DMS153 treated with DMSO at 0.1 percent for 48 hours (cell line): ENCODE measurements around the gene BTG2.

Experiments used
- DNase-seq: peaks from one replicate; lab custom pipeline; 2025; ENCODE audit not compliant: unreplicated experiment; lab: John Stamatoyannopoulos, UW

The BTG2 gene

DNA sequence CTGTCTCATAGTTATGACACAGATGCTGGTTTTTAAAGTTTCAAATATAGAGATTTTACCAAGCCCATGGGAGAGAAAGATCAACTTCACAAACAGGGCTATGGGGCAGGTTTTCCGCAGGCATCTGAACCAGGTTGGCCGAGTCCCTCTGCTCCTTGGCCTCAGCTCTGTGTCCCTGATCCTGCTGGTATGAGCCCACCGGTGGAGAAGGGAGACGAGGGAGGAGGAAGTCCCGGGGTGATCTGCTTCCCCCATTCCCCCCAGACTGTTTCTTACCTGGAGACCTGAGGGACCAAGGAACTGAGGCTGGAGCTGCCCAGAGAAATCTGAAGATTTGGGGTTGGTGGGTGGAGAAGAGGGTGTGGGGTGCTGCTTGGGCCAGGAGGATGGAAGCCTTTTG lies 28.9 kb upstream of the BTG2 start:
- no peak for DNase-seq

DNA sequence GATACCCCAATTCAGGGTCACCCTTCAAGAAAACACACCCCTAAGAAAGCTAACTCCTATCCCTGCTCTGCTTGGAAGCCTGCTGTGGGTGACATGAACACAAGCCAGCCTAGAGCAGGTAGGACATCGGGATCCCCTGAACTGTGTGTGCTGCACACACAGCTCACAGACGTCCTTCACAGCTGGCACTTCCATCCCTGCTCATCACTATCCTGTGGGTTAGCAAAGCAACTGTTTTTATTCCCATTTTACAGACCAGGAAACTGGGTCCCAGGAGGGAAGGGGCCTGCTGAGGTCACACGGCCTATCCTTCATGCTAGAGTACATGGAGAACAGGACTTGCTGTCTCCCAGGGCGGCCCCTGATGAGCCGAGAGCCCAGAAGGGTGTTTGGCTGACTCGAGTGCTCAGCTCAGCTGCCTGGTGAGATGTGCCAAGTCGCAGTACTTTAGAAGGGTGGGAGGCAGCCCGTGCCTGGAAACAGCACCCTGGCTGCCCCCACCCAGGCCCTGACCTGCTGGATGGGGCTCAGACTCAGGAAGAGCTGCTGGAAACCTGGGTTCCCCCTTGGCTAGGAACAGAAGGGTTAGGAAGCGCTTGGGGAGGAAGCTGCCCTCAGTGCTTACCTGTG lies 28.3 kb upstream of the BTG2 start:
- DNase-seq, result no peak

DNA sequence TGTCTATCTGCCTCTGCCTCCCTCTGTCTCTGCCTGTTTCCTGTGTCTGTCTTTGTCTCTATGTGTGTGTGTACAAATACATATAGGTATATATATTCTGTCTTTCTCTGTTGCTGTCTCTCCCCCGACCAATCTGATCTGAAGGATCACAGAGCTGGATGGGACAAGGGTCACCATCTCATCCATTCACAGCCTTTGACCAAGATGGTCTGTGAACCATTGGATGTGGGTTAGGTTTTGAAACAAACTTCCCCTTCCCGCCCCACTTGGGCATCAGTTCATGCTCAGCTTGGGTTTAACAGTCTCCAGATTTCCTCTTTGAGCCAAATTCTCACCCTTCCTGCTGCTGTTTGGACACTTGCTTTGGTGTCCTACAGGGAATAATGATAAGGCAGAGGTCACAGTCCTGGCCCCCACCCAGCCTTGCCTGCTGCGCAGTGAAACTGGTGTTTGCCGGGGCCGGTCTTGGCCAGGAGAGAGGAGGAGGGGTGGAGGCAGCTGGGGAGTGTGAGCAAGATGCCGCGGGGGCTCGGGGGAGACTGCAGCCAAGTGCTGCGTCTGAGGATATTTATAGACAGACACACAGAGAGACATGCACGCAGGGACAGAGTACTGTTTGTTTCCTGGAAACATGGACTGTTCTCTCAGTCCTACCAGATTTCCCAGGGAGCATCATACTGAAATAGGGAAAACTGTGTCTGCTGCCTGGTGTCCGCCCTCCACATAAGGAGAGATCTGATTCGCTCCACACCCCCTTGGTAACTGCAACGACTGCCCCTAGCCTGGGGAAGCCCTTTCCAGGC lies 27.0 kb upstream of the BTG2 start:
- DNase-seq, result peak; percentile 76

DNA sequence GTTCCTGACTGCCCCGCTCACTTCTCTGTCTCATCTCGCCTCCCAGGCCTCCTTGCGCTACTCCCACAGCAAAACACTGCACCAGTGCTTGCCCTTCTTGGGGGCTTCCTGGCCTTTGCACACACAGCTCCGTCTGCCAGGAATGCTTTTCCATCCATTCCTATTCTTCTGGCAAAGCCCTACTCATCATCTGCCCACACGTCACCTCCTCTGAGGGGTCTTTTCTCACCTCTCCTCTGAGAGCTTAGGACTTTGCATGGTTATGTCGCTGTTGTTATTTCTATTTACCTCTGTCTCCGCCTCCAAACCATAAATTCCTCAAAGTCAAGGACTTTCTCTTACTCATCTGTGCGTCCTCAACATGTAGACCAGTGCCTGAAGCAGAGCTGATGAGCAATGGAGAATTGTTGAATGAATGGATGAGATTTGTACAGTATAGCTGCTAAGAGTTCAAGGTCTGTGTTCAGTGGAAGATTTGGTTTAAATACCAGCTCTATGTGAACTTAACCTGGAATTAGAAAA lies 26.4 kb upstream of the BTG2 start:
- no peak for DNase-seq

DNA sequence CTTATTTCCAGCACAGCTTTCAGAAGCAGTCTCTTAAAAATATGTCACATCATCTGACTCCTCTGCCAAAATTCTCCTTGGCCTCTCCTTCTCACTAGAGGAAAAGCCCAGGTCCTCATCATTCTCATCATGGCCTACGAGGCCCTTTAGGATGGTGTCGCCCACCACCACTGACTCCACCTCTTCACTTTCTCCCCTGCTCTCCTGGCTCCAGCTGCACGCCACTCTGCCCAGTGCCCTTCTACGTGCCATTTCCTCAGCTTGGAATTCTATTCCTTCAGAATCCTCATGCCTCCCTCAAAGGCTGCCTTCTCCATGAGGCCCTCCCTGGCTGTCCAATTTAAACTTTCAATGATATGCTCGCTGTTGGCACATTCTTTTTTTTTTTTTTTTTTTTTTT lies 25.3 kb upstream of the BTG2 start:
- no peak for DNase-seq

DNA sequence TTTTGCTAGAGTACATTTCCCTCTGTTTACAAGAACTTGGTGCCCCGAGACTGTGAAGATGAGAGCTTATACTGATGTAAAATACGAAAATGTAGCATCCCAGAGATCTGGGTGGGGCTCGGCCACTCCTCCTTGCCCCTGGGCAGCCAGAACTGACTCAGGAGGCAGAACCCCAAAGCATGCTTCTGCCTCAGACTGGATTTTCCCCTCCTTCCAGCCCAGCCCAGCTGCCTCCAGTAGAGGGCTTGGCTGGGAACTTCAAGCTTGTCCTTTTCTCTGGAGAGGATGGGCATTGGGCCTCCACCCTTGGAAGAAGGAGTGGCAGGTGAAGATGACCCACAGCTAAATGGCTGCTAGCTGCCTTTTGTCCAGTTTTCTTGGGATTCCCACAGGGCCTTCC lies 24.3 kb upstream of the BTG2 start:
- DNase-seq, result no peak

DNA sequence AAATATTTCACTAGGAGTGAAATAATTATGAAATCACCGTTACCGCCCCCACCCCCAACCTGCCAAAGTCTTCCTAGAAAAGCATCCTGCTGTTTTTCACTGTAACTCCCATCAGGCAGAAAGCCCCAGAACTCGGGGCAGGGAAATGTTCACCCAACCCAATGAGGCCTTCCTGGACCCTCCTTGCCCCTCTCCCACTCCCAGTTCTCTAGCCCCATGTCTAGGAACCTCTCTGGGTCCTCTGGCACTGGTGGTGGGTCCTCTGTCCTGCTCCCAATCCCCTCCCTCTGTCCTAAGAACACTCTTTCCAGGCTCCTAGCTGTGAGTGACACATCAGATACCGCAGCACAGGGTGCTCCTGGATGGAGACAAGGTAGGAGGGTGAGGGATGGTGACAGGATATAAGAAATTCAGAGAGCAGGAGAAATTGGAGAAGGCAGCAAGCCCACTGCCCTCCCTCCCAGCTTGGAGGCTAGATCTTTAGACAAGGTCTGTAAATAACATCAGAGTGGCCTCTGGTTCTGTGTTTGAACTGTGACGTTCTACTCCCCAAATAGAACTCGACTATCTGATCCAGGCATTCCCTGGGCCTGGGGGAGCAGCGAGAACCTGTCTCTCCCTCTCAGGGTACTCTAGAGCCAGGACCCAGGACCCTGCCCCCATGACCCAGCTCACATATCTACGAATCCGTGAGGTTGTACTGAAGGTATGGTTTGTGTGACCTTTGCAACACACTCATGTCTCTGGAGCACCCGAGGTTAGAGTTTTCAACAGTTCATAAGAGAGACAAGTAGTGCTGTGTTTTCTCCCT lies 23.3 kb upstream of the BTG2 start:
- no peak for DNase-seq

DNA sequence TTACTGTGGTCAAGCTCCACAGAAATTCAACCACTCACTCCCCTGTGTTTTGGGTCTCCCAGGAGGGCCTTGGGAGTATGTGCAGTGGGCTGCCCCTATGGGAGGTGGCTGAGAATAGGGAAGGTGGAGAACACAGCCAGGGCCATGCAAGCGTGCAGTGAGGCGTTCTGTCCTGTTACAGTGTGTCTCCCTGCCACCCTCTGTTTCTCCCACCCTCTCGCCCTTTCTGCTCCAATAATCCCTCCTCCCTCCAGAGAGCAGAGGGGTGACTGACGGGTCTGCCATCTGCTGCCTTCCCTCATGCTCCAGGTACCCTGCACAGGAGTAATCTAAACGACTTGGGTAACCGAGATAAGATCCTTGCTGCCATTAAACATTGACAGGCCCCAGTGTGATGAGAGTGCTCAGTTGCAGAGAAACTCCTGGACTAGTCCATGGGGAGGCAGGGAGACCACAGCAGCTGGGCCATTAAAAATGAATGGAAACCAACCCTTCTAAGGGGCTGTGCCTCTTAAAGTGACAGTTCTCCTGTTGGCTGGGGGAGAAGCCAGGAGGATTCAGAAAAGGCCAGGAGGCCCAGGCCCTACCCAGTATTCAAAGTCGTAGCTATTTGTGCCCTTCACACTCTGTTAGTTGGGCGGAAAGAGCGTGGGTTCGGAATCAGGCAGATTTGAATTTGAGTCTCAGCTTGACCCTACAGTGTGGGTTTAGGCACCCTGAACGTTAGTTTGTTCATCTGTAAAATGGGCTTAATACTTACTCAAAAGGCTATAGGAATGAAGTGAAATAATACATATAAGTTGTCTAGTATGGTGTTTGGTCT lies 22.4 kb upstream of the BTG2 start:
- DNase-seq, result no peak

DNA sequence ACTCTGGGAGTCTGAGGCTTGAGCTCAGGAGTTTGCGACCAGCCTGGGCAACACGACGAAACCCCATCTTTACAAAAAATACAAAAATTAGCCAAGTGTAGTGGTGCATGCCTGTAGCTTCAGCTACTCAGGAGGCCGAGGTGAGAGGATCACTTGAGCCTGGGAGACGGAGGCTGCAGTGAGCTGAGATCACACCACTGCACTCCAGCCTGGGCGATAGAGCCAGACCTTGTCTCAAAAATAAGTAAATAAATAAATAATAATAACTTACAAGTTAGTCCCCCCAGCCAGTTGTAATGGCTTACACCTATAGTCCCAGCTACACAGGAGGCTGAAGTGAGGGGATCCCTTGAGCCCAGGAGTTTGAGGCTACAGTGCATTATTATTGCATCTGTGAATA lies 21.7 kb upstream of the BTG2 start:
- no peak for DNase-seq

DNA sequence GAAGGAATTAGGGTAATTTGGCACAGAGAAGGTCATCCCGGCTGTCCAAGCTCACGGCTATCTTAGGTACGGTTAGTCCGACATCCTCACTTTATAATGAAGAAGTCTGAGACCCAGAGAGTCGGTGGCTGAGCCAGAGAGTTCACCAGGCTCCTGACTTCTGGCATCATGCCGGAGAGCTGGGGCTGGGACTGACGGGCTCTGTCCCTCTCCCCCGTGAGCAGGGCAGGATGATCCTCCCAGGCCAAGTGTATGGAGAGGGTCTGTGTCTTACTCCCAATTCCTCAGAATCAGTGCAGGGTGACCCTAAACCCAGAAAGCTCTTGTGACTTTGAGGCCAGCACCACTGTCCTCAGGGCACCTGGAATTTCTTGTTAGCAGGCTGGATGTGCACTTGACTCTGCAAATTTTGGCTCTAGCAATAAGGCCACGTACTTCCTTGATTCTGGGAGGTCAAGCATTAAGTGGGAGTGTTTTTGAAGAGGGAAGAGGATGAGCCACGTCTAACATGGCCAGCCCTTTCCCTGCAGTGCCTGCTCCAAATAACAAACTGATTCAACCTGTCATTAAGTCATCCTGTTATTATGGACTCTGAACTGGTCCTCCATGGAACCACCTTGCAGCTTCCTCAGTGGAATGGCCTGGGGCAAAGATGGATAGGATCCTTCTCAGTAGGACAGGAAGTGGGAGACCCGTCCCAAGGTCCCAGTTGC lies 20.8 kb upstream of the BTG2 start:
- no peak for DNase-seq

DNA sequence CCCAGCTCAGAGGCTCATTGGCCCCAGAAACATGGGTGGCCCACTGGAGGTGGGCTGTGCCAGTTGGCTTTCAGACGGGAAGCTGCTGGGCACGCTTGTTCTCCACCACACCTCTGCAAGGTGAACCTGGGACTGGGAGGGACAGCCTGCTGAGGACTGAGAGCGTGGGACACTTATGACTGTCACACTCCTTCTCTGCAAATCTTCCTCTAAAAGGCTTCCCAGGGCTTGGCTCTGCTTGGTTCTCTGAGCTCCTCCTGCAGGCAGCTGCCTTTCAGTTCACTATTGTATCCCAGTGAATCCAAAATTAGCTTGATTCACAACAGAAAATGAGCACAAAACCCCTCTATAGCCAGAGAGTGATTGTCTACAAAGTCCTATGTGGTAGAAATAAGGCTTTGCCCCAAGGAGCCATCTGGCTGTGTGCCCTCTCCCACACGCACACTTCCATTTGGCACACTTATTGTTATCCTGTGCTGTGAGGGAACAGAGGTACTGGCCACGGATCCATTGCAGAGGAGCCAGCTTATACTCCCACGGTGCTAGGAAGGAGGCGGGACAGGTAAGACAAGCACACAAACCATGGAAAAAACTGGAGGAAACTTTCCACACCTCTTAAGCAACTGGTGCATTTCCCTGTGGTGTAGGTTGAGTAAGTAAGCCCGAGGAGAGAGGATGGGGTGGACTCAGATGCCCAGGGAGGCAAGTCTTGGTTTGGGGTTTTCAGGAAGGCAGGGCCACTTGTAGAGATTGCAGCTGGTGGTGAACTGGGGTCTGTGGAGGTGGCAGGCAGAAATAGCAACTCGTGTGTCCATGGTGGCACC lies 18.9 kb upstream of the BTG2 start:
- no peak for DNase-seq

DNA sequence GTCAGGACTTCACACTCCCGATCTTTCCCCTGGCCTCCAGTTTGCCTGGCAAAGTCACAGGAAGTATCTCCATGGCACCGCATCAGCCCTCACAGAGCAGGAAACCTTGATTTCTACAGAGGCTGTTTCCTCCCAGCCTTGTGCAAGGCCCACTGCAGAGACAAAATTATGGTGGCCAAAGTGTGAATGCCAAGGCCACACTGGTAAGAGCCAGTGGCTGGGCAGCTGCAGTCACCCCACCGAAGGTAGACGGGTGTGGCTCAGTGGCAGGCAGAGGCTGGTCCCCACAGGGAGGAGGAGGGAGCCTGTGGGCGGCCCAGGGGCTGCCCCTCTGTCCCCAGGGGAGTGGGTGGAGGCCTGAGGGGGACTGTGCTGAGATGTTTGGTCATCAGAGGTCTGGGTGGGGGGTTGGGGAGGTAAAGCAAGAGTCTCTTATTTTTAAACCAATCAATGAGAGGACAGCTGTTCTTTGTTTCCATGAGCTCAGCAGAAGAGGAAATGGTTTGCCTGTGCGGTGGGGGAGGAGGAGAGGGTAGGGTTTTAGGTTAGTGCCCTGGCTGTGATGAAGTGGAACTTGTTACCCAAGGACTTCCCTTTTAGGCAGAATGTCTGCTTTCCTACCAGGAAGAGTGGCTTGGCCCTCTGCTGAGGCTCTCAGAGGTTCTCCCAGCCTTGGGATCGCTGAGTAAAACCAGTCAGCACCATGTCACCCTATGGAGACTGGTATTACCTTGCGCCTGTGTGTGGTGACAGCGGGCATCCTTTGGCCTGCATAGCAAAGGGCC lies 18.0 kb upstream of the BTG2 start:
- peak; percentile 92 for DNase-seq

DNA sequence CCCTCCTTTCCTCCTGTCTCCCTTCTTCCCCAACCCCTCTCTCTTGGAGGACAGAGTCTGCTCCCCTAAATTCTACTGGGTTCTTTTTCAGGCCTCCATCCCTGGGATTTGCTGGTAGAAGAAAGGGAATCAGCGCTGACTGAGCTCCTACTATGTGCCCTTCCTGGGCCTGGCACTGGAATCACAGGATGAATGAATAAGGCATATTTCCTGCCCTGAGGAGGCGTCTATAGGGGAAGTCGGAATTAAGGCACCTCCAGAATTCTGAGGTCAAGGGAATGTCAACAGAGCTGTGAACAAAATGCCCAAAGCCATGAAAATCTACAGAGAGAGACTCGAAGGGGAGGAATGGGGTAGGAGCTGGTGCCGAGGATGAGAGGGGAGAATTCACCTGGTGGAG lies 17.4 kb upstream of the BTG2 start:
- DNase-seq, result no peak

DNA sequence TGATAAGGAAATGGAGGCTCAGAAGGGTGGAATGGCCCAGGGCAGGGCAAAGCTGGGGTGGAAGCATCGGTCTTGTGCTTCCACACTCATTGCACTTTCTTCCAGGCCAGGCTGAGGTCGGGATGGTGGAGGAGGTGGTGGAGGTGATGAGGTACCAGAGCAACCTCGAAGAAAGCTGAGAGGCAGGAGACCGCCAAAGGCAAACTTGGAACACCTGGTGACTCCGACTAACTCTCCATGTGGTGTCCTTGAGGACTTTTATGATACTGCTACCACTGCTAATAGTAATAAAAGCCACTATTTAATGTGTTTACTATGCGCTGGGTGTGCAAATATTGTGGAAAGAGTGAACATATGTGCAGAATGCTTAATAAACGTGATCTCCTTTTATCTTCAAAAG lies 16.9 kb upstream of the BTG2 start:
- peak; percentile 61 for DNase-seq

DNA sequence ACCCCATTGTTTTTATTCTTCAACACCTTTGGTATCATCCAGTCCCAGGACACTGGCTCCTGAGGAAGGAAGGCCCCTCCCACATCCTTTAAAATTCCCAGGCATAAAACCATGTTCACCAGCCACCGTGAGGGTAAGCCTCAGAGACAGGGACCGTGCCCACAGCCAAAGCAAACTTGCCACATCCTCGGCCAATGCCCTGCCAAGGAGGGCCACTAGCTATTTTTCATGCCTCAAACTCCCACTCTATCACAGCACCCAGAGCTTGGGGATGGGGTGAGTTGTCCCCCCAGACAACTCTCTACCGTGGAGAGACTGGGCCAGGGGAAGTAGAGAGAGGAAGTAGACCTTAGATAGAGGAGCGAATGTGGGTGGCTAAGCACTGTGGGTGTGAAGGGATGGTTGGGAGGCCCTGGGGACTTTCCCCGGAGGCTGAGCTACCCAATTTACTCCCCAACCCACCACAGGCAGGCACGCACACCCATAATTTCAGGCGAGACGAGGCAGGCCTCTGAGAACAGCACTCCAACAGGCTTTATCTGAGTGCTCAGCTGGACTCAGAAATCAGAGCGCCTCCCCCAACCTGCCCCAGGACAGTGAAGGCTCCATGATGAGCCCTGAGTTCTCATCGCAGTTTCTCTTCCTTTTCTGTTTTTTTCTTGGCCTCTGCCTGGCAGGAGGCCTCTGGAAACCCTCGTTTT lies 15.9 kb upstream of the BTG2 start:
- no peak for DNase-seq

DNA sequence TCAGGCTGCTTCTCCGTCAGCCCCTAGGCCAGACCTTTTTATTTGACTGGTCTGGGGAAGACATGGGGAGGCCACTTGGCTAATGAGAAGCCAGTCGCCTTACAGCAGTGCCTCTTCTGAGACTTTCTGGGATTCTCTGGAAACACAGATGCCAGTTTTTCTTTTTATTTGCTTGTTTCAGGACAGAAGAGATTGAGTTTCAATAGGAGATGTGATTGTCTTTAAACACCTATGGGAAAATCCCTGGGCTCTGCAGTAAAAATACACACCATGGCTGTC lies 15.4 kb upstream of the BTG2 start:
- DNase-seq, result no peak

DNA sequence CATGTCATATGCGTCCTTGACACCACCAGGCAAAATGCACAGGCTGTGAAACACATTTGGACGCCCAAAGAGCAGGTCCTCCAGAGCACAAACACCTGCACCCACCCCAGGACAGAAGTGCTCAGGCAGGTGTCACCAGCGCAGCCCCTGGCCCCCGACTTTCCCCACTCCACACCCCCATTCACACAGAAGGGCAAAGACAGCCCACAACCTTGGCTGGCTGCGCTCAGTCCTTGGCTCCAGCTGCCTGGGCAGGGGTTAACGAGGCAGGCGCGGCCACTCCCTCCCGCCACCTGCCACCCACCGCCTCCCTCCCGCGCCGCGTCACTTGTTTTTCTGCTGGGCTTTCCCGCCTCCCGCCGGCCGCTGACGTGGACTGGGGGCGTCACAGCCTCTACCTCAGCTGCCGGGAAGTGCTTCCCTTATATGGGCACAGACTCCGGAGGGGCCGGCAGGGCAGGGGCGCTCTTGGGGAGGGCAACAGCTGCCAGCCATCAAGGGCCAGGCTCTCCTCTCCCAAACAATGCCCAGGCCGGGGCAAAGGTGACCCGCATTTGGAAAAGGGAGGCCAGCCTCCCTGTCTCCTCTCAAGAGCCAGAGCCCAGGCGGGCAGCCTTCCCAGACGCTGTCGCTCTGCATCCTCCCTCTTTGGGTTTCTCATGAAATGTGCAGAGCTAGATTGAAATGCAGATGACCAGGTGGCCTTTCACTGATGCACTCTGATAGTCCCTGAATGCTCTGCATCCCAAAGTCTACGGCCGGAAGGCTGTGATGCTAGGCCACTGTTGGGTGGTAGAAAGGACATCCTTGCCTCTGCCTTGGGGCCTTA lies 14.8 kb upstream of the BTG2 start:
- DNase-seq, result peak; percentile 96
